ENCODE results near the gene TSC1. TPM values are rescaled to one million over a fixed set of nuclear protein-coding genes. Genes with fewer than 3 reads are reported as not detected.
"Not testable (repeated sequence)": the region's sequence is repeated elsewhere in the genome, so short reads cannot be mapped to it uniquely, and the experiment has no call there.

Gene TSC1
- polyA plus RNA-seq, 3 donors, result 3.3 to 43.0 (median 5.8) TPM

GRCh38 chr9:132969783-132970182 is 25.4 kb upstream of the TSC1 start:
- H3K4me1 ChIP-seq (ENCODE audit: control insufficient read depth in 1 of 2, insufficient read depth in 2 of 2, low read length in 2 of 2), result peaks cover 2 to 4% of the 10 kb centered on the region in 2 donors
- peaks cover 0 to under 1% of the 10 kb centered on the region in 2 donors for H3K27me3 ChIP-seq (ENCODE audit: control insufficient read depth in 2 of 2, insufficient read depth in 2 of 2, low read length in 2 of 2)
- Mint-ChIP-seq H3K36me3 (no peaks in the 10 kb centered on the region), H3K27me3 (ENCODE audit: low read depth in 3 of 3) (peaks cover 0 to 11% (median 3%) of the 10 kb centered on the region in 3 donors), H3K27ac (no peak overlapping the region), H3K4me1 (peaks cover 1% of the 10 kb centered on the region), H3K9me3 (peaks cover 0 to 6% (median 2%) of the 10 kb centered on the region in 7 donors), H3K4me3 (no peak overlapping the region)
- H3K9me3 ChIP-seq (replicated peaks in 1 of 2; ENCODE audit: control insufficient read depth in 1 of 2, insufficient read depth in 1 of 2, low read length in 2 of 2), result no peaks in the 10 kb centered on the region
- intact Hi-C loops (cut with micrococcal nuclease), result no loop called here
- H3K4me2 ChIP-seq (replicated peaks; ENCODE audit: extremely low read depth, low read length, poor library complexity, severe bottlenecking), result no peak overlapping the region
- H3K27ac ChIP-seq (ENCODE audit: low read depth in 1 of 2, low read length in 2 of 2), result no peak overlapping the region
- TF ChIP-seq CTCF (IDR thresholded peaks at IDR 0.05), result no peak
- no peaks in the 10 kb centered on the region for H4K20me1 ChIP-seq (ENCODE audit: insufficient read depth, low read length)
- WGBS (ENCODE audit: insufficient coverage), result no CpG with 5 or more reads among the region's 7 CpGs
- no peak overlapping the region for H3K9ac ChIP-seq (ENCODE audit: insufficient read depth, low read length, poor library complexity, severe bottlenecking)
- no peaks in the 10 kb centered on the region for H3K79me2 ChIP-seq (ENCODE audit: insufficient read depth, low read length)
- no peaks in the 10 kb centered on the region for H3K36me3 ChIP-seq (replicated peaks in 1 of 2; ENCODE audit: control insufficient read depth in 1 of 2, insufficient read depth in 2 of 2, low read length in 2 of 2)
- DNase-seq, result no peak
- H3K4me3 ChIP-seq (replicated peaks in 1 of 3; ENCODE audit: low read depth in 2 of 3, low read length in 3 of 3), result no peak overlapping the region
- no peak overlapping the region for H2AFZ ChIP-seq (ENCODE audit: insufficient read depth, low read depth, low read length, poor library complexity, severe bottlenecking)

DNA sequence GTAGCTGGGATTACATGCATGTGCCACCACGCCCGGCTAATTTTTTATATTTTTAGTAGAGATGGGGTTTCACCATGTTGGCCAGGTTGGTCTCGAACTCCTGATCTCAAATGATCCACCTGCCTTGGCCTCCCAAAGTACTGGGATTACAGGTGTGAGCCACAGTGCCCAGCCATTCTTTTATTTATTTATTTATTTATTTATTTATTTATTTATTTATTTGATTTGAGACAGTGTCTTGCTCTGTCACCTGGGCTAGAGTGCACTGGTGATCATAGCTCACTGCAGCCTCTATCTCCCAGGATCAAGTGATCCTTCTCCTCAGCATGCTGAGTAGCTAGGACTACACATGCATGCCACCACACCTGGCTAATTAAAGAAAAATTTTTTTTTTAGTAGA is 23.5 kb upstream of the TSC1 start:
- H3K27me3 ChIP-seq (ENCODE audit: control insufficient read depth in 2 of 2, insufficient read depth in 2 of 2, low read length in 2 of 2); H3K9ac ChIP-seq (ENCODE audit: insufficient read depth, low read length, poor library complexity, severe bottlenecking); H3K9me3 Mint-ChIP-seq; H3K27me3 Mint-ChIP-seq (ENCODE audit: low read depth in 3 of 3); H3K27ac Mint-ChIP-seq; H2AFZ ChIP-seq (ENCODE audit: insufficient read depth, low read depth, low read length, poor library complexity, severe bottlenecking); H3K4me1 Mint-ChIP-seq; H3K79me2 ChIP-seq (ENCODE audit: insufficient read depth, low read length); H3K4me3 ChIP-seq (replicated peaks in 1 of 3; ENCODE audit: low read depth in 2 of 3, low read length in 3 of 3); H4K20me1 ChIP-seq (ENCODE audit: insufficient read depth, low read length); H3K4me1 ChIP-seq (ENCODE audit: control insufficient read depth in 1 of 2, insufficient read depth in 2 of 2, low read length in 2 of 2); H3K4me2 ChIP-seq (replicated peaks; ENCODE audit: extremely low read depth, low read length, poor library complexity, severe bottlenecking); H3K27ac ChIP-seq (ENCODE audit: low read depth in 1 of 2, low read length in 2 of 2); DNase-seq; intact Hi-C loops (cut with micrococcal nuclease); H3K36me3 Mint-ChIP-seq; H3K4me3 Mint-ChIP-seq; H3K9me3 ChIP-seq (replicated peaks in 1 of 2; ENCODE audit: control insufficient read depth in 1 of 2, insufficient read depth in 1 of 2, low read length in 2 of 2); H3K36me3 ChIP-seq (replicated peaks in 1 of 2; ENCODE audit: control insufficient read depth in 1 of 2, insufficient read depth in 2 of 2, low read length in 2 of 2): not testable (repeated sequence)
- WGBS (ENCODE audit: insufficient coverage), result no CpG with 5 or more reads among the region's 3 CpGs
